GM20431 (cell line): ENCODE measurements around the gene MEI1.
"Not testable (repeated sequence)": the region's sequence is repeated elsewhere in the genome, so short reads cannot be mapped to it uniquely, and the experiment has no call there.

Source experiments
- in situ Hi-C: fragments of 300-500 bp; cut with MseI, MboI; formaldehyde crosslinking; loops from one replicate; pipeline ENCODE4 v1.15.0; 2020; ENCODE audit warnings: low sequenced_read_pairs; ENCODE audit not compliant: unreplicated experiment

MEI1 gene, protein sequence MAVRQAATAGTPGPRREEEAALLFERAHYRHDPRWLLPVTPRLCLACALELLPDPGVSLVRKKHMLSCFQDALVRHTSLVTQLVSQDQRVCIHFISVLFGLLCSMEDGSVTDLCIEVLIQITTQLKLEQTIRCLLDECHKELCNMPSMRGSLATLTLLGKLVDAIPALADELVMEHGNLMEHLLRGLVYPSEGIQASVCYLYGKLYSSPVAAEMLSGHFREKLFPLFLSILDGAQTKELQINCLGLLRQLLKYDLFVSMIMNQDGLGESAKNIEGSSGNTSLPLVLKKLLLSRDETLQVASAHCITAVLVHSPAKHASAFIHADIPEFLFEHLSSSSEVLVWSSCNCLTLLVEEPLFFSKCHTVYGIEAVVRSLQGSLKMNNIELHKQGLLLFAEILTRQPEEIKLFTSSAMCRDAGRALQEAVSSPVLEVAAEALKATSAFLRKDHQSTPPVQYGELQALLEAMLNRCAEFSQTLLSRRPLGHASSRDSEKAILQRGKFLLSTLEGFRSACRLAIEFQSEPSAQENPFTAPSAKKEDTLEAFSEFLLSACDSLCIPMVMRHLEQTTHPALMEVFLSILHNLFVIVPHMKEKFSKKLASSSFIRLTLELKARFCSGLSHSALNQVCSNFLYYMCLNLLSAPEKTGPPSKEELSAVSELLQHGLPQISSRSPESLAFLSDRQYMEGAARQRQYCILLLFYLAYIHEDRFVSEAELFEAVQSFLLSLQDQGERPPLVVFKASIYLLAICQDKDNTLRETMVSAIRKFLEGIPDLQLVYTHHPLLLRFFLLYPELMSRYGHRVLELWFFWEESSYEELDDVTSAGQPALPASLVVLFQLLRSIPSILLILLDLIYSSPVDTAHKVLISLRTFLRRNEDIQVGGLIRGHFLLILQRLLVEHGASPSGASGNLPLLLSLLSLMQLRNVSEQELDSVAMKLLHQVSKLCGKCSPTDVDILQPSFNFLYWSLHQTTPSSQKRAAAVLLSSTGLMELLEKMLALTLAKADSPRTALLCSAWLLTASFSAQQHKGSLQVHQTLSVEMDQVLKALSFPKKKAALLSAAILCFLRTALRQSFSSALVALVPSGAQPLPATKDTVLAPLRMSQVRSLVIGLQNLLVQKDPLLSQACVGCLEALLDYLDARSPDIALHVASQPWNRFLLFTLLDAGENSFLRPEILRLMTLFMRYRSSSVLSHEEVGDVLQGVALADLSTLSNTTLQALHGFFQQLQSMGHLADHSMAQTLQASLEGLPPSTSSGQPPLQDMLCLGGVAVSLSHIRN

DNA sequence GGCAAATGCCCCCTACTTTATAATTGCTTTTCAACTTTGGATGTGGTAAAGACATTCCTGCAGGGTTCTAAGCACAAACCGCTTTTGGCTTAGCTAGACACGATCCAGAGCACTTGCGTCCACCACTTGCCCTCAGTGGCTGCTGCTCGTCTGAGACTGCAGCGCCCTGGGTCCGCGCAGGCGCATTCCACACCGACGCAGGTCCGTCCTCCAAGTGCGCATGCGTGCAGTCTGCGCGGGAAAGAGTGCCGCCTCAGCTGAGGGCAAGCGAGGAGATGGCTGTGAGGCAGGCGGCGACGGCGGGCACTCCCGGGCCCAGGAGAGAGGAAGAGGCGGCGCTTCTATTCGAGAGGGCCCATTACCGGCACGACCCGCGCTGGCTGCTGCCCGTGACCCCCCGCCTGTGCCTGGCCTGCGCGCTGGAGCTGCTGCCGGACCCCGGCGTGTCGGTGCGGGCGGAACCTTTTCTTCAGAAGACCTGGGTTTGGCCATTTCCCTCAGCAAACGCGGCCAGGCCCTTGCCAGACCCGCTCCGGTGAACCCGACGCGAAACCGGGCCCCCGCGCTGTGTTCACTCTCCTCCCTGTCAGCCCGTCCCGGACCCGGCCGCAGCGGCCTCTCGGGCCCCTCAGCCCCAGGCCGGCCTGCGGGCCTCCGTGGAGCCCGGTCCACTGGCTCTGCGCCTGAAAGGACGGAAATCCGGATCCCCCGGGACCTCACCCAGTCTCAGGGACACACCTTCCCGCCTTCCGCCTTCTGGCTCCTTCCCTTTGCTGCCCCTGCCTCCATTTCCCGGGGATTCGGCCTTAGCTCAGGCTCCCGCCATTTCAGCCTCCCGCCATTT, at the start of gene MEI1:
MEI1 (plus strand) TSS at position 240 of the 844 bp plus-strand sequence; CDS start at position 276, 36 bp downstream.
- in situ Hi-C loops: no loop called here

- in situ Hi-C loops: no loop called here
Measured at GRCh38 chr22:41650229-41650628, 49.1 kb upstream of the MEI1 start.

DNA sequence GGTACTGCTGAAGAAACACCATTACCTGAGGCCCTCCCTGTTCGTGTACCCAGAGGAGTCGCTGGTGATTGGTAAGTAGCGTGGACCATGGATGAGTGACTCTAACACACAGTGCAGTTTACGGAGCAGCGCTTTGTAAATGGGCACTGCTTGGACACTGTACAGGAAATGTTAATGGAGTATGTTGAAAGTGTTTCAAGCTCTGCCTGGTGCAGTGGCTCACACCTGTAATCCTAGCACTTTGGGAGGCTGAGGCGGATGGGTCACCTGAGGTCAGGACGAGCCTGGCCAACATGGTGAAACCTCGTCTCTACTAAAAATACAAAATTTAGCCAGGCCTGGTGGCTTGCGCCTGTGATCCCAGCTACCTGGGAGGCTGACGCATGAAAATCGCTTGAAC, 48.5 kb upstream of the MEI1 start:
- in situ Hi-C loops: no loop called here

DNA sequence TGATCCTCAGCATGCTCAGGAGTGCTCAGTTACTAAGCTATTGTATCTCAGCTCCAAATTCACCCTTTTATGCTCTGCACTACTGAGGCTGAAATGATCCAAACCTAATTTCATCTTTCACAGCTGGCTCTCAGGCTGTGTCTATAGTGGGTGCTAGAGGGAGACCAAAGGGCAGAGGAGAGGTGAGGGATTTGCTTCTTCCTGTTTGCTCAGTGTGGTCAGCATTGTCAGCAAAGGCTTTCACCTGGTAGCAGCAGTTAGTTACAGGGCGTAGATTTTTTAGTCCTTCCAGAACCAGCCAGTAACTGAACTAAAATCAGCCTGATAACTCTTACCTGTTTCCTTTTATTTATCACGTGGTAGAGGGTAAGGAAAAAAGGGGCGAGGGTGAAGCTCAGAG, 45.0 kb upstream of the MEI1 start:
- in situ Hi-C loops: no loop called here

DNA sequence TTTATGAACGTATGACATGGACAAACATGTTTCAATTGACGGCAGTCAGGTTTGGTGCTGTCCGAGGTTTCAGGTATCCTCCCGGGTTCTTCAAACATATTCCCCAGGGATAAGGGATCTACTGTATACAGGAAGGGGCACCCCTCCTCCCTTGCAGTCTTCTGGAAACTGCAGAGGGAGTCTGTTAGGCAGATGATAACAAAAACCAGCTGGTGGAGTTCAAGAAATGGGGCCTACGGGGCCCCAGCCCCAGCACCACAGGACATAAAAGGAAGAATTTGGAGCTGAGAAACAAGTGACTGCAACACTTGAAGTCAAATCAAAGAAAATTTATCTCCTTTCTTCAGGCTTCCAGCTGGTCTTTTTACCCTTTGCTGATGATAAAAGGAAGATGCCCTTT, 42.7 kb upstream of the MEI1 start:
- in situ Hi-C loops: no loop called here

DNA sequence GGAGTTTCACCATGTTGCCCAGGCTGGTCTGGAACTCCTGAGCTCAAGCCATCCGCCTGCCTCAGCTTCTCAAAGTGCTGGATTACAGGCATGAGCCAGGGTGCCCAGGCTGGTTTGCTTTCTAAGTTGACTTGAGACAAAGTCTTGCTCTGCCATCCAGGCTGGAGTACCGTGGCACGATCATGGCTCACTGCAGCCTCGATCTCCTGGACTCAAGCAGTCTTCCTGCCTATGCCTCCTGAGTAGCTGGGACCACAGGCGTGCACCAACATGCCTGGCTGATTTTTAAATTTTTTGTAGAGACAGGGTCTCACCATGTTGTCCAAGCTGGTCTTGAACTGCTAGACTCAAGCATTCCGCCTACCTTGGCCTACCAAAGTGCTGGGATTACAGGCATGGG, 41.6 kb upstream of the MEI1 start:
- in situ Hi-C loops: no loop called here

GRCh38 chr22:41658869-41659268, 40.4 kb upstream of the MEI1 start:
- in situ Hi-C loops: no loop called here

DNA sequence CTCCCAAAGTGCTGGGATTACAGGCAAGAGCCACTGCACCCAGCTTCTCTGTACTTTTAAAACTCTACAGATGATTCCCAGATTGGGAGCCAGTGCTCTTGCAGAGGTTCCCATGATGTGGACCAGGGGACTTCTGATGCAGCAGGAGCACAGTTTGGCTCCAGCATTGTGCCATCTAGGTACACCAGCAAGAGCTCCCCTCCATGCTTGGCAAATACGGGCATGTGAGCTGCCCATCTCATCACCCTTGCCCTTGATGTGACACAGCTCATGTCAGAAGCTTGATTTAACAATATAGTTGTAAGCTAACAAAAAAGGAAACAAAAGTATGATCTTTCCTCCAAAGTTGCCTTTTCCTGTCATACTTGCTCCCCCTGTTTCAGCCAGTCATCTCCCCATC, 39.4 kb upstream of the MEI1 start:
- in situ Hi-C loops: no loop called here

DNA sequence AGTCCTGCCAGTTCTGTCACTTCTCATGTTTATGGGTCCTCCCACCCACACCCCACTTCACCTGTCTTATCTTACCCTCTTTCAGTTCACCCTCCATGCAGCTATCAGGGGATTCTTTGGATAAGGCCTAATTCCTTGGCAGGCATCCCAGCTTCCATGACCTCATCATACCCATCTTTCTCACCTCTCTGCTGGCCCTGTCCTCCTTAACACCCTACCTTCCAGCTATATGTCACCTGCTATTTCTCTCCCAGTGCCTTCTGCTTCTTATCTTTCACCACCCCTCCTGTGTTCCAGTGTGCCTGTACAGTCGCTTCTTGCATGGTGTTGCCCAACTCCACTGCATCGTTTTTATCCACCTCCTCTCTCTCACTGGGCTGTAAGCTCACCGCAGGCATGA, 38.9 kb upstream of the MEI1 start:
- in situ Hi-C loops: no loop called here

GRCh38 chr22:41661088-41661487, 38.2 kb upstream of the MEI1 start:
- in situ Hi-C loops: no loop called here

DNA sequence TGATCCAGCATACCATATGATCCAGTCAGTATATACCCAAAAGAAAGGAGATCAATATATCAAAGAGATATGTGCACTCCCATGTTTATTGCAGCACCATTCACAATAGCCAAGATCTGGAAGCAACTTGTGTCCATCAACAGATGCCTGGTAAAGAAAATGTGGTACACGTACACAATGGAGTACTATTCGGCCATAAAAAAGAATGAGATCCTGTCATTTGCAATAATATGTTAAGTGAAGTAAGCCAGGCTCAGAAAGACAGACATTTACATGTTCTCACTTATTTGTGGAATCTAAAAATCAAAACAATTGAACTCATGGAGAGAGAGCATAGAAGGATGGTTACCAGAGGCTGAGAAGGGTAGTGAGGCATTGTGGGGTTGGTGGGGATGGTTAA, 37.6 kb upstream of the MEI1 start:
- in situ Hi-C loops: no loop called here

GRCh38 chr22:41663594-41663993, 35.7 kb upstream of the MEI1 start:
- in situ Hi-C loops: not testable (repeated sequence)

DNA sequence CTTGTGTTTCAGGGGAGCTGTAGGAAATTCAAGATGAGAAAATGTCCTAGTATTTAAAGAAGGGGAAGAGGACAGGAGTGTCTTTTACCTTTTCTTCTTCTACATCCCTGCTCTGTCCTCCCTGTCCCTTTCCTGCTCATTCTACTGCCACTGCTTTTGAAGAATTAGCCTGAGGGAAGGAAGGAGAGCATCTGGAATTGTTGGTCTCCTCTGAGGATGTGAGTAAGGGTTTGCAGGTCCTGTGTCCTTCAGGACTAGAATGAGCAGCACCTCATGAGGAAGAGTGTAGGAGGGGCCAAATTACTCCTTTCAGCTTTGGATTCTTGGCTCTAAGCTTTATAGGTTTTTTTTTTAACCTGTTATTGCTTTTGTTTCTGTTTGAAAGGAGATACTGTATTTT, 34.8 kb upstream of the MEI1 start:
- in situ Hi-C loops: no loop called here

DNA sequence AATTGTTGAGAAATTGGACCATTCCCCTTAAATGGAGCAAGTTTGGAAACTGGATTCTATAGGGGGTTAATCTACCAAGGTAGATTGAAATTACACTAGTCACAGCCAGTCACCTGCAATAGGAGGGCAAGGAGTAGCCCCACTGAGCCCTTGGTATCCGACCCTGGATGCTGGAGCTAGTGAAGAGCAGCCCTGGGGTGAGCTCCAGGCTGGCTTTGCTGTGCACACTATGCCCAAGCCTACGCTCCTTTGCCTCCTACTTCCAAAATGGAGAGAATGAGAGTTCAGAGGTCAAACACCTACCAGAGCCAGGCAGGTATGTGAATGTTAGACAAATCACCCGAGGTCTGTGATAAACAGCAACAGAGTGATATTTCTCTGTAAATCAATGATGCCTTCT, 34.4 kb upstream of the MEI1 start:
- in situ Hi-C loops: no loop called here

- in situ Hi-C loops: no loop called here
Measured at GRCh38 chr22:41668971-41669911, 30.1 kb upstream of the MEI1 start.

GRCh38 chr22:41672096-41672495, 27.2 kb upstream of the MEI1 start:
- in situ Hi-C loops: not testable (repeated sequence)

GRCh38 chr22:41672780-41673509, 26.4 kb upstream of the MEI1 start:
- in situ Hi-C loops: no loop called here

- in situ Hi-C loops: no loop called here
Measured at GRCh38 chr22:41674846-41675340, 24.4 kb upstream of the MEI1 start.
